WERI-Rb-1 (cell line): ENCODE results near the gene RET.

Experiments
- DNase-seq: peaks from one replicate; pipeline ENCODE4 v3.0.0-alpha.2; 2020
- H3K27ac ChIP-seq: fragments of 250-450 bp; sonication (Bioruptor Pico); 2 replicates; pipeline ENCODE4 v1.5.1; 2020; ENCODE audit warnings: mild to moderate bottlenecking, moderate library complexity
- H3K27me3 ChIP-seq: fragments of 250-450 bp; sonication (Bioruptor Pico); 2 replicates; pipeline ENCODE4 v1.5.1; 2021; ENCODE audit warnings: mild to moderate bottlenecking, low read depth, moderate library complexity; ENCODE audit not compliant: insufficient read depth, severe bottlenecking
- H3K36me3 ChIP-seq: fragments of 250-450 bp; sonication (Bioruptor Pico); 2 replicates; pipeline ENCODE4 v1.5.1; 2020; ENCODE audit warnings: mild to moderate bottlenecking, moderate library complexity
- H3K4me3 ChIP-seq: 2 replicates; pipeline ENCODE4 v1.5.1; 2011; ENCODE audit warnings: low read depth, mild to moderate bottlenecking, control low read depth, low read length
- H3K9me3 ChIP-seq: fragments of 250-450 bp; sonication (Bioruptor Pico); 2 replicates; pipeline ENCODE4 v1.5.1; 2021; ENCODE audit warnings: mild to moderate bottlenecking, moderate library complexity; ENCODE audit not compliant: severe bottlenecking
- TF ChIP-seq, protein P1 (sequence below): IDR thresholded peaks from 2 replicates; pipeline ENCODE4 v1.5.1; 2011; ENCODE audit warnings: low read depth, mild to moderate bottlenecking, control low read depth, inconsistent platforms, low read length

Gene RET

DNA sequence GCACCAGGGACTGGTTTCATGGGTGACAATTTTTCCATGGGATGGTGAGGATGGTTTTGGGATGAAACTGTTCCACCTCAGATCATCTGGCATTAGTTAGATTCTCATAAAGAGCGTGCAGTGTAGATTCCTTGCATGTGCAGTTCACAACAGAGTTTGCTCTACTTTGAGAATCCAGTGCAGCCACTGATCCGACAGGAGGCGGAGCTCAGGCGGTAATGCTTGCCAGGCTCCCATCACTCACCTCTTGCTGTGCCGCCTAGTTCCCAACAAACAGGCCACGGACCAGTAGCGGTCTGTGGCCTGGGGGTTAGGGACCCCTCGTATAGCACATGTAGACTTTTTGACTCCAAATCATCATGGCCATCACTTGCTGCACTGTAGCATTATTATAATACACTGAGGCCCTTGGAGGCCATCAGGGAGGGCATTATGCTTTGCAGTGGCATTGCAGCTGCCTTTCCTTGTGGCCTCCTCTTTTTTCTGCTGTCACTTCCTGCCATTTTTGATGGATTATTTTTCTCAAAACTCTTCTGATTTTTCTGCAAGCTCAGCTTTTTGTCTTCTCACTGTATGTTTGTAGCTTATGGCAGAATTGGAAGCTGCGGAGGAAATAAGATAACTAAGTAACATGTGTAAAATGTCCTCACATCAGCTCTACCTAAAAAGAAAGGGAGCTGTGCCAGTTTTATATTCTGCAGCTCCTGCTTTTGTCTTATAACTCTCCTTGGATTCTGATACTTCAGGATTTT is 79.9 kb downstream of the RET start:
- Histone ChIP-seq H3K4me3 (no peak overlapping the region), H3K27ac (no peak overlapping the region), H3K27me3 (no peaks in the 10 kb centered on the region), H3K9me3 (no peaks in the 10 kb centered on the region), H3K36me3 (no peaks in the 10 kb centered on the region)
- DNase-seq = no peak
- TF ChIP-seq, protein P1, sequence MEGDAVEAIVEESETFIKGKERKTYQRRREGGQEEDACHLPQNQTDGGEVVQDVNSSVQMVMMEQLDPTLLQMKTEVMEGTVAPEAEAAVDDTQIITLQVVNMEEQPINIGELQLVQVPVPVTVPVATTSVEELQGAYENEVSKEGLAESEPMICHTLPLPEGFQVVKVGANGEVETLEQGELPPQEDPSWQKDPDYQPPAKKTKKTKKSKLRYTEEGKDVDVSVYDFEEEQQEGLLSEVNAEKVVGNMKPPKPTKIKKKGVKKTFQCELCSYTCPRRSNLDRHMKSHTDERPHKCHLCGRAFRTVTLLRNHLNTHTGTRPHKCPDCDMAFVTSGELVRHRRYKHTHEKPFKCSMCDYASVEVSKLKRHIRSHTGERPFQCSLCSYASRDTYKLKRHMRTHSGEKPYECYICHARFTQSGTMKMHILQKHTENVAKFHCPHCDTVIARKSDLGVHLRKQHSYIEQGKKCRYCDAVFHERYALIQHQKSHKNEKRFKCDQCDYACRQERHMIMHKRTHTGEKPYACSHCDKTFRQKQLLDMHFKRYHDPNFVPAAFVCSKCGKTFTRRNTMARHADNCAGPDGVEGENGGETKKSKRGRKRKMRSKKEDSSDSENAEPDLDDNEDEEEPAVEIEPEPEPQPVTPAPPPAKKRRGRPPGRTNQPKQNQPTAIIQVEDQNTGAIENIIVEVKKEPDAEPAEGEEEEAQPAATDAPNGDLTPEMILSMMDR = no peak

DNA sequence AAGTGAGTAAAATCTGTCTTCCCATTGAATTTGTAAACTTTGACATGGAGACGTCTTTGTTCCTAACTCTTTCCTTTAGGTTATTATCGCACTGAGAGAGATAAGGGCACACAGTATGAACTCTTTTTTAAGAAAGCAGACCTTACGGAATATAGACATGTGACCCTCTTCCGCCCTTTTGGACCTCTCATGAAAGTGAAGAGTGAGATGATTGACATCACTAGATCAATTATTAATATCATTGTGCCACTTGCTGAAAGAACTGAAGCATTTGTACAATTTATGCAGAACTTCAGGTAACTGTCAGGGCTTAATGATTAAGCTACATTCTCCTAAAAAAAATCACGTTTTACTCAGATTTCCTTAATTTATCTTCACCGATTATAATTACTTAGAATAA is 81.8 kb downstream of the RET start:
- no peak overlapping the region for H3K27ac ChIP-seq
- no peak overlapping the region for H3K4me3 ChIP-seq
- H3K9me3 ChIP-seq = no peaks in the 10 kb centered on the region
- TF ChIP-seq, protein P1 = no peak
- H3K36me3 ChIP-seq = no peaks in the 10 kb centered on the region
- no peak for DNase-seq
- H3K27me3 ChIP-seq = no peaks in the 10 kb centered on the region

DNA sequence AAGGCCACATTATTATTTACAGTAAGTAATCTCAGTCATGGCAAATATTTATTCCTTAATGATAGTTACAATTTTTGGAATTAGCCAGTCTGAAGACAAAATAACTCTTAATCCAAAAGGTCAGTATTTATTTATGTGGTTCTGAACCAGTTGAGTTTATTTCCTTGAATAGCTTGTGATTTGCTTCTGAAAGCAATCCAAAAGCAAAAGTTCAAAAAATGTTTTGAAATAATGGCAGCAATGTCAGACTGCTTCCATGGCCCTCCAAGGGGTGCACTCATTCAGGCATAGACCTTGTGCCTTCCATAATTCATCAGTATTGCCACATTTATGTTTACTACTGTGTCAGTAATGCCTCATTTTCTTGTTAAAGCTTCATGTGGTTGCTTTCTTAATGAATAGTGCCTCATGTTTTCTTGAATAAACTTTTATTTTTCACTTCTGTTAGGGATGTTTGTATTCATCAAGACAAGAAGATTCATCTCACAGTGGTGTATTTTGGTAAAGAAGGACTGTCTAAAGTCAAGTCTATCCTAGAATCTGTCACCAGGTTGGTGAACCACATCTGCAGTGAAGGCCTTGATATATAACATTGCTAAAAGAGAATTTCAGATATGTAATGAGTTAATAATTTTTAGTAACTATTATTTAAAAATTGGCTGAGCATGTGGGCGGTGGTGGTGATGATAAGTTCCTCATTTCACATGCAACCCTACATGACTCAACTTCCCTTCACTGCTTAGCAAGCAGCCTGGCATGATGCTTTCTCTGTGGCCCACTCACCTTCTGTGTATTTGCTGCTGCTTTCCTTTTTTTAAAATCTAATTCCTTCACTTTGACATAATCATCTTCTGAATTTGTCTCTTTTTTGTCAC is 83.4 kb downstream of the RET start:
- no peak overlapping the region for H3K27ac ChIP-seq
- no peak for DNase-seq
- TF ChIP-seq, protein P1 = no peak
- H3K27me3 ChIP-seq = no peaks in the 10 kb centered on the region
- H3K9me3 ChIP-seq = no peaks in the 10 kb centered on the region
- H3K36me3 ChIP-seq = no peaks in the 10 kb centered on the region
- H3K4me3 ChIP-seq = no peak overlapping the region

DNA sequence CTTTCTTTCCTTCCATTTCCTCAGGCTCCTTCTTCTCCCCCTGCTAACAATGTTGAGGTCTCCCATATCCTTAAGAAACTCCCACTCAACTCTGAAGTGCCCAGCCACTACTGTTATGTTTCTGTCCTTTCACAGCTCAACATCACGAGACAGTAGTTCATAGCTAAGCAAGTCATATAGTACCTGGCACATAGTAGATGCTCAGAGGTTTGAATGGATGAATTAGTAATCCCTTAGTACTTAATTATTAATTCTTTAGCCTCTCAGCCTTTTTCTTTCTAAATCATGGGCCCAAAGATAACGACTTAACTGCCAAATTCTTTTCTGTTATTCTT is 84.0 kb downstream of the RET start:
- DNase-seq = no peak
- Histone ChIP-seq H3K36me3 (no peaks in the 10 kb centered on the region), H3K27ac (no peak overlapping the region), H3K4me3 (no peak overlapping the region), H3K9me3 (no peaks in the 10 kb centered on the region), H3K27me3 (no peaks in the 10 kb centered on the region)
- TF ChIP-seq, protein P1 = no peak

DNA sequence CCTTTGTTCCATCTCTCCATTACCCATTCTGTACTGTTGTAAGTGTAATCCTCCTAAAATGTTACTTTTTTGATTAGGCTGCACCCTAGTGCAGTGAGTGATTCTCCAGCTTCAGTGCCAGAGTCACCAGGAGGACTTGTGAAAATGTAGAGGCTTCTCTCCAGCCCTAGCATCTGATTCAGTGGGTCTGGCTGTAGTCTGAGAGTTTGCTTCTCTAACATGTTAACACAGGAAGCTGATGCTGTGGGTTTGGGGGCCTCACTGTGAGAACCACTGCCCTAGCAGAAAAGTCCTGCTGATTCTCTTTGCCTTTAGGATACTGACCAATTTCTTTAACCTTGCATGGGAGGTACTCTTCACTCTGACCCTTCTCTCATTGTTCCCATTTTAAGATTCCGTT is 85.7 kb downstream of the RET start:
- no peak overlapping the region for H3K4me3 ChIP-seq
- no peaks in the 10 kb centered on the region for H3K36me3 ChIP-seq
- no peaks in the 10 kb centered on the region for H3K9me3 ChIP-seq
- TF ChIP-seq, protein P1 = no peak
- no peaks in the 10 kb centered on the region for H3K27me3 ChIP-seq
- H3K27ac ChIP-seq = no peak overlapping the region
- no peak for DNase-seq
